ENCODE data around the gene TAF12.
"Not testable (repeated sequence)": the region's sequence is repeated elsewhere in the genome, so short reads cannot be mapped to it uniquely, and the experiment has no call there.

The TAF12 gene, protein sequence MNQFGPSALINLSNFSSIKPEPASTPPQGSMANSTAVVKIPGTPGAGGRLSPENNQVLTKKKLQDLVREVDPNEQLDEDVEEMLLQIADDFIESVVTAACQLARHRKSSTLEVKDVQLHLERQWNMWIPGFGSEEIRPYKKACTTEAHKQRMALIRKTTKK

DNA sequence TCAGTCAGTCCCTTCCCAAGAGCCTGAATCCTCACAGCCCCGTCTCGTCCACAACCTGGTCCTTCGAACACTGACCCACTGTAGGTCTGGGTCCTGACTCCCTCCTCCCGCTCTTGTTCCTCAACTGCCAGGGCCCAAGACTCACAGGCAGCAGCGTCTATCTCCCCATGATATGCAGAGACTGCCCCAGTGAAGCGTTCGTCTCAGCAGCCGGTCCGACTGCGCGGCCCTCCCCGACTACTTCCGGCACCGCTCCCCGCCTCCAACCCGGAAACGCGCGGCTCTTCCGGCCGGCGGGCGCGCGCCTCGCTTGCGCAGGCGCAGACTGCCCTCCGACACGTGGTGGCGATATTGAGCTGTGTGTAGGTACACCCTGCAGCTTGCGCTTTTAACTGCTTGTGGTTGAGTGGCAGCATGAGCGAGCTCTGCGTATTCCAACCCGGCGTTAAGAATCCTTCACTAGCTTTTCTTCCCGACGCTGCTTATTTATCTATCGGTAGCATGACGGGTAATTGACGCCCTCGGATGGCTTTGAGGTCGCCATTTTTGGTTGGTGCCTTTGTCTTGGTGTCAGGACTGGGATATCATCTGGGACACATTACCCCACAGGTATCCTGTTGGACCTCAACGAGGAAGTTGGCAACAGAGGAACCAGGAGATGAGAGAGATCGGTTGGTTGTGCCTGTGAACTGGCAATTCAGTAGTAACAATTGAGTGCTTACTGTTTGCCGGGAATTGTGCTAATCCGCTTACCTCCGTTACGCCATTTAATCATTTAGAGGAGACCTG, at the start of gene TAF12:
Gene TAF12 (minus strand): TSS at position 221 of the 789 bp plus-strand sequence. CDS start 20,986 bp downstream, outside the sequence.
- Histone ChIP-seq H3K9ac (ENCODE audit: low read depth, low read length) (peak within 1 kb of the TSS; percentile 74), H3K27me3 (ENCODE audit: insufficient read depth, low read length, poor library complexity) (no peaks in the 10 kb centered on the region), H3K9me3 (ENCODE audit: insufficient read depth, low read length, severe bottlenecking) (no peaks in the 10 kb centered on the region), H3K79me2 (ENCODE audit: insufficient read depth, low read length) (peaks cover 48% of the 10 kb centered on the region), H2AFZ (ENCODE audit: low read depth, low read length) (peak within 1 kb of the TSS; percentile 93), H3K4me2 (ENCODE audit: insufficient read depth, low read length) (peak within 1 kb of the TSS; percentile 71), H3K4me1 (ENCODE audit: insufficient read depth, low read length) (peaks cover 39% of the 10 kb centered on the region), H3K36me3 (ENCODE audit: insufficient read depth, low read length) (no peaks in the 10 kb centered on the region), H3K4me3 (ENCODE audit: low read depth in 1 of 2, low read length in 2 of 2) (peak within 1 kb of the TSS; percentile 65 to 81), H3K27ac (ENCODE audit: low read length) (peak within 1 kb of the TSS; percentile 92), H4K20me1 (ENCODE audit: insufficient read depth, low read length) (no peaks in the 10 kb centered on the region)
- peak; percentile 96 for DNase-seq
- TF ChIP-seq, protein P1, sequence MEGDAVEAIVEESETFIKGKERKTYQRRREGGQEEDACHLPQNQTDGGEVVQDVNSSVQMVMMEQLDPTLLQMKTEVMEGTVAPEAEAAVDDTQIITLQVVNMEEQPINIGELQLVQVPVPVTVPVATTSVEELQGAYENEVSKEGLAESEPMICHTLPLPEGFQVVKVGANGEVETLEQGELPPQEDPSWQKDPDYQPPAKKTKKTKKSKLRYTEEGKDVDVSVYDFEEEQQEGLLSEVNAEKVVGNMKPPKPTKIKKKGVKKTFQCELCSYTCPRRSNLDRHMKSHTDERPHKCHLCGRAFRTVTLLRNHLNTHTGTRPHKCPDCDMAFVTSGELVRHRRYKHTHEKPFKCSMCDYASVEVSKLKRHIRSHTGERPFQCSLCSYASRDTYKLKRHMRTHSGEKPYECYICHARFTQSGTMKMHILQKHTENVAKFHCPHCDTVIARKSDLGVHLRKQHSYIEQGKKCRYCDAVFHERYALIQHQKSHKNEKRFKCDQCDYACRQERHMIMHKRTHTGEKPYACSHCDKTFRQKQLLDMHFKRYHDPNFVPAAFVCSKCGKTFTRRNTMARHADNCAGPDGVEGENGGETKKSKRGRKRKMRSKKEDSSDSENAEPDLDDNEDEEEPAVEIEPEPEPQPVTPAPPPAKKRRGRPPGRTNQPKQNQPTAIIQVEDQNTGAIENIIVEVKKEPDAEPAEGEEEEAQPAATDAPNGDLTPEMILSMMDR (IDR thresholded peaks at IDR 0.05; ENCODE audit: borderline replicate concordance, extremely low read depth, low read length, poor library complexity, severe bottlenecking), result peak; percentile 63
- TF ChIP-seq EZH2 (IDR thresholded peaks at IDR 0.05; ENCODE audit: borderline replicate concordance, low read depth, low read length, severe bottlenecking), result no peak
- peak; percentile 85 for ATAC-seq (ENCODE audit: insufficient read depth, low read depth)

DNA sequence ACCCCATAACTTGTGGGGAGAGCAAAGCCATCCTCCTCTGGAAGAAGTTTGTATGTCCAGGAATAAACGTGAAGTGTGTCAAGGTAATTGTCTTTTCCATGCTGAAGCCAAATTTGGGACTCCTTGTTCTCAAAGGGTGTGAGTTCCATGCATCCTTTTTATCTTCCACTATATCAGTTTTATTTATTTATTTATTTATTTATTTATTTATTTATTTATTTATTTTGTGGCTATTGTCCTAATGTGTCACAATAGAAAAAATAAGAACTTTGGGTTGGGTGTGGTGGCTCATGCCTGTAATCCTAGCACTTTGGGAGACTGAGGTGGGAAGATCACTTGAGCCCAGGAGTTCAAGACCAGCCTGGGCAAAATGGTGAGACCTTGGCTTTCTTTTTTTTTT, 48.8 kb upstream of the TAF12 start:
- not testable (repeated sequence) for H3K9ac ChIP-seq (ENCODE audit: low read depth, low read length)

DNA sequence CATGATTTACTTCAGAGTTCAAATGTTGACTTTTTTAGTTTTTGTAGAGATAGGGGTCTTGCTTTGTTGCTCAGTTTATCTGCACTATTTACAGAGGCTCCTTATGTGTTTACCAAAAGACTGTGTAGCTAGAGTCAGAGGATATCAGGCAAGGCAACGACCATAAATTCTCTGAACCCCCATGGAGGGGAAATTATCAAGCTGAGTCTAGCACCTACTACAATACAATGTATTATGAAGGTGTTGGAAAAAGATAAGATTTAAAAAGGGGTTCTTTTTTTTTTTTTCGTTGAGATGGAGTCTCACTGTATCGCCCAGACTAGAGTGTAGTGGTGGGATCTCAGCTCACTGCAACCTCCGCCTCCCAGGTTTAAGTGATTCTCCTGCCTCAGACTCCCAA, 42.1 kb upstream of the TAF12 start:
- no peak overlapping the region for H3K9ac ChIP-seq (ENCODE audit: low read depth, low read length)
- ATAC-seq (ENCODE audit: insufficient read depth, low read depth) (no peak), DNase-seq (no peak)
- TF ChIP-seq EZH2 (IDR thresholded peaks at IDR 0.05; ENCODE audit: borderline replicate concordance, low read depth, low read length, severe bottlenecking), result no peak
- TF ChIP-seq, protein P1 (IDR thresholded peaks at IDR 0.05; ENCODE audit: borderline replicate concordance, extremely low read depth, low read length, poor library complexity, severe bottlenecking), result no peak
- H3K4me3 ChIP-seq (ENCODE audit: low read depth in 1 of 2, low read length in 2 of 2), result no peak overlapping the region
- H3K36me3 ChIP-seq (ENCODE audit: insufficient read depth, low read length), result peaks cover 35% of the 10 kb centered on the region
- no peaks in the 10 kb centered on the region for H3K4me1 ChIP-seq (ENCODE audit: insufficient read depth, low read length)
- no peaks in the 10 kb centered on the region for H3K9me3 ChIP-seq (ENCODE audit: insufficient read depth, low read length, severe bottlenecking)
- H3K27me3 ChIP-seq (ENCODE audit: insufficient read depth, low read length, poor library complexity), result no peaks in the 10 kb centered on the region
- H2AFZ ChIP-seq (ENCODE audit: low read depth, low read length), result no peak overlapping the region
- H4K20me1 ChIP-seq (ENCODE audit: insufficient read depth, low read length), result no peaks in the 10 kb centered on the region
- no peak overlapping the region for H3K27ac ChIP-seq (ENCODE audit: low read length)
- H3K79me2 ChIP-seq (ENCODE audit: insufficient read depth, low read length), result peaks cover 7% of the 10 kb centered on the region; the same call in 1 of the 2 replicates
- no peak overlapping the region for H3K4me2 ChIP-seq (ENCODE audit: insufficient read depth, low read length)

More for the DNA sequence above, 48.8 kb upstream of the TAF12 start:
- H3K4me3 ChIP-seq (ENCODE audit: low read depth in 1 of 2, low read length in 2 of 2); H3K4me1 ChIP-seq (ENCODE audit: insufficient read depth, low read length); DNase-seq; ATAC-seq (ENCODE audit: insufficient read depth, low read depth); H3K27ac ChIP-seq (ENCODE audit: low read length); H3K79me2 ChIP-seq (ENCODE audit: insufficient read depth, low read length); H4K20me1 ChIP-seq (ENCODE audit: insufficient read depth, low read length); H3K27me3 ChIP-seq (ENCODE audit: insufficient read depth, low read length, poor library complexity); H2AFZ ChIP-seq (ENCODE audit: low read depth, low read length); H3K9me3 ChIP-seq (ENCODE audit: insufficient read depth, low read length, severe bottlenecking); H3K4me2 ChIP-seq (ENCODE audit: insufficient read depth, low read length): not testable (repeated sequence)
- H3K36me3 ChIP-seq (ENCODE audit: insufficient read depth, low read length), result peaks cover 39% of the 10 kb centered on the region

DNA sequence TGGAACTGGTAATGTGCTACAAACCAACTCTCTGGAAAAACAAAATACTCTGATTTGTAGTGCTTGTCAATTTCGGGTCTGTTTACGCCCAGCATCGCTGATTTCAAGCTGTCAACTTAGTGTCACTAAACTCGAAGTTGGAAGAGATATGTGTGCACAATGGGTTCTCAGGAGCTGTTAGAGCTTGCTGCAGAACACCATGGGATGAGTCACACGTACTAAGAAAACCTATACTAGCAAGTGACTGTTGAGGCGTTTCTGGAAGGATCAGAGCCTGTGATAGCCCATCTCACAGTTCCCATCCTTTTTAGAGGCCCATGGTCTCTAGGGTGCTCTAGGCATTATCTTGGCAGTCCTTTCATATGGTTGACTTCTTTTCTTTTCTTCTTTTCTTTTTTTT, 40.0 kb upstream of the TAF12 start:
- TF ChIP-seq, protein P1 (IDR thresholded peaks at IDR 0.05; ENCODE audit: borderline replicate concordance, extremely low read depth, low read length, poor library complexity, severe bottlenecking), result no peak
- TF ChIP-seq EZH2 (IDR thresholded peaks at IDR 0.05; ENCODE audit: borderline replicate concordance, low read depth, low read length, severe bottlenecking), result no peak
- H3K4me2 ChIP-seq (ENCODE audit: insufficient read depth, low read length), result no peak overlapping the region
- no peak for ATAC-seq (ENCODE audit: insufficient read depth, low read depth)

More for the DNA sequence above, 40.0 kb upstream of the TAF12 start:
- Histone ChIP-seq H3K36me3 (ENCODE audit: insufficient read depth, low read length) (peaks cover 29% of the 10 kb centered on the region; the same call in 1 of the 2 replicates), H3K4me3 (ENCODE audit: low read depth in 1 of 2, low read length in 2 of 2) (no peak overlapping the region), H4K20me1 (ENCODE audit: insufficient read depth, low read length) (no peaks in the 10 kb centered on the region), H2AFZ (ENCODE audit: low read depth, low read length) (no peak overlapping the region), H3K79me2 (ENCODE audit: insufficient read depth, low read length) (peaks cover 14% of the 10 kb centered on the region; the same call in 1 of the 2 replicates), H3K27me3 (ENCODE audit: insufficient read depth, low read length, poor library complexity) (no peaks in the 10 kb centered on the region), H3K27ac (ENCODE audit: low read length) (no peak overlapping the region), H3K9me3 (ENCODE audit: insufficient read depth, low read length, severe bottlenecking) (no peaks in the 10 kb centered on the region), H3K9ac (ENCODE audit: low read depth, low read length) (no peak overlapping the region), H3K4me1 (ENCODE audit: insufficient read depth, low read length) (no peaks in the 10 kb centered on the region)
- DNase-seq, result no peak

Measured in DND-41 (cell line).